HG03469 (cell line): Measurements from ENCODE around the gene UNC79.

Experiments
- ATAC-seq: cut with Tn5 transposase; IDR thresholded peaks from one replicate; pipeline ENCODE4 v1.9.1; 2021; ENCODE audit warnings: mild to moderate bottlenecking, moderate library complexity, moderate number of reproducible peaks; ENCODE audit not compliant: unreplicated experiment

Gene UNC79

DNA sequence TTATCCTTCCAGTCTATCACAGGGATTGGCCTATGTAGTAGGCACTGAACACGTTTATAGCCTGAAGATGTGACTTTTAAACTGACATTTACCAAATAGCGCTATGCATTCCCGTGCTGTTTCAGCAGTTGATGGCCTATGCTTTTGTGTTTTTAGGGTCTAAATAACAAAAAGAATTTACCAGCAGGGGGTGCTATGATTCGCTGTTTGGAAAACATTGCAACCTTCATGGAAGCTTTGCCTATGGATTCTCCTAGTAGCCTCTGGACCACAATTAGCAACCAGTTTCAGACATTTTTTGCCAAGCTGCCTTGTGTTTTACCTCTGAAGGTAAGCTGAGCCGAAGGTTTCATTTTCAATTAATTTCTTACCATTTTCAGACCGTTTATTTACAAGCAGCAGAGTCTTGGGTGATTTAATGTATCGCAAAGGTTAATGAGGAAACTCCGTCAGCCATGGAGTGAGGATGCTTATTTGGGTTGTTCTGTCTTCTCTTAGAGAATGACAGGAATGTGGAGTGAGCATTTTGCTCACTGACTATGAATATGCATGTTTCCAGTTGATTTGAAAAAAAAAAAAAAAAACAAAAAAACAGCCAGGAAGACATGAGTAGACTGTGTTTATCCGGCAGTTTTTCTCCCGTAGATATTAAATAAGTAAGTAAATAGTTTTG lies 224.5 kb downstream of the UNC79 start:
- ATAC-seq, result no peak

DNA sequence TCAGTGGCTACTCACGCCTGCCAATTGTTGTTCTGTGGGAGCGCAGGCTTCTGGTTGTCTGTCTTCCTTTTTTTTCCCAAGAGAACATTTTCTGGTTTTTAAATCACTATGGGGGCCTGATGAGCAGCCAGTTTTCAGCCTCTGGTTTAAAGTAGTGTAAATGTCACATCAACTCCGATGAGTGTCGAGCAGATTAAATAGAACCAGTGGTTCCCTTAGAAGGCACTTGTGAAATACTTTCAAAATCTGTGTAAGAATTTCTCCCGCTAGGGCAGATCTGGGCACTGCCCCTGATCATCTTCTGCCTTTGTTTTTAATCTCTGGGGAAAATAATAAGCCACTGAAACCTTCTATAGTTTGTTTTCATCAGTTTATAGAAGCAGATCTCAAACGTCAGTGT lies 227.1 kb downstream of the UNC79 start:
- ATAC-seq, result no peak

DNA sequence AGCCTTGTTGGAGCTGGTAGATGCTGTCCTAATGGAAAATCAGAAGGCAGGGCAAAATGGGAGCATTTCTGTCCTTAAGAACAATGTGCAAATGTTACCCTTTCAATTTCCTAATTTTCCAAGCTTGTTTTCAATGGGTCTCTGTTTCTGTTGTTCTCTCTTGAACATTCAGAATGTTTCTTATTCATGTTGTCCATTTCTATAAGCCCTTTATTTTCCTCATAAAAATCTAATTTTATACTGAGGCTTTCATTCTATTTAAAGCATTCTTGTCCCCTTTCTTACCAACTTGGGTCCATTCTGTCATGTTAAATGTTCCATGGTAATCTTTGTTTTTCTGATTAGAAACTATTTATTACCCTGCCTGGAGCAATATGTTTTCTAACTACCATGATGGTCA lies 232.6 kb downstream of the UNC79 start:
- no peak for ATAC-seq

DNA sequence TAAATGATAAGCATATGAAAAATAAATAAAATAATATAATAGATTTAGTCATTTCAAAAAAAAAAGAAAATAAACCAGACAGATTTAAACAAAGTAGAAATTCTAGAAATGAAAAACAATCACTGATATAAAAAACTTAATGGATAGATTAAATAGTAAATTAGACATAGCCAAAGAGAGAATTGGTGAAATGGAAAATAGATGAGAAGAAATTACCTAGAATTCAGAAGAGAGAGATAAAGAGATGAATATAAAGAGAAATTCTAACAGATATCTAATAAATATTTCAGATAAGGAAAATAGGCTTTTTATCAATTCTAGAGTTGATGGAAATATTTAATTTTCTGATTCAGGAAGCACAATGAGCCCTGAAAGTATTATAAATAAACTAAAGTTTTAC lies 234.4 kb downstream of the UNC79 start:
- ATAC-seq, result no peak

DNA sequence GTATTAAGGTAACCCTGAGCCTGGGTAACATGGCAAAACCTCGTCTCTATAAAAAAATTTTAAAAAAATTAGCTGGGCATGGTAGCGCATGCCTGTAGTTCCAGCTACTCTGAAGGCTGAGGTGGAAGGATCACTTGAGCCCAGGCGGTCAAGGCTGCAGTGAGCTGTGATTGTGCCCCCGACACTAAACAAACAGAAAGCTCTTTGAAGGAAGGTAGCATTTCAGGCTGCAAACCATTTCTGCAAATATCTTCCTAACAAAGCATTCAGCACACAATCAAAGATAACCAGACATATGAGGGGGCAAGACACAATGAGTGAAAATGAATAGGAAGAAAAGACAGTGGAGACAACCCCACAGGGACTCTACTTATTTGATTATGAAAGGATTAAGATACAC lies 238.9 kb downstream of the UNC79 start:
- ATAC-seq, result no peak

DNA sequence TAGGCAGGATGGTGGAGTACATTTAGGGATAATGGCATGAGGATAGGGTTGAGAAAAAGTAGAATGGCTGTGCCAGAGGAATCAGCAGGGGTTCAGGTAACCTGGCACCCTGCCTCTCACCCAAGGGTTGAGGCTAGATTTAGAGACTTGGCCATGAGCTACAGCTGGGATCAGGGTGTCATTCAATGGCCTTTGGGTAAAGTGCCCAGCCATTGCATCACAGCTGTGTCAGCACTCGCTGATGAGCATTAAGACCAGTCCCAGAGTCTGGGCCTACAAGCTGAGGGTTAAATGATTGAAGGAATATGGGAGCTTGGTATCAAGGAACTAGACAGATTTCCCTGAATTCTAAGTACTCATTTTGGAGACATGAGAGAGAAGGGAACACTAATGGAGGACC lies 243.6 kb downstream of the UNC79 start:
- no peak for ATAC-seq

DNA sequence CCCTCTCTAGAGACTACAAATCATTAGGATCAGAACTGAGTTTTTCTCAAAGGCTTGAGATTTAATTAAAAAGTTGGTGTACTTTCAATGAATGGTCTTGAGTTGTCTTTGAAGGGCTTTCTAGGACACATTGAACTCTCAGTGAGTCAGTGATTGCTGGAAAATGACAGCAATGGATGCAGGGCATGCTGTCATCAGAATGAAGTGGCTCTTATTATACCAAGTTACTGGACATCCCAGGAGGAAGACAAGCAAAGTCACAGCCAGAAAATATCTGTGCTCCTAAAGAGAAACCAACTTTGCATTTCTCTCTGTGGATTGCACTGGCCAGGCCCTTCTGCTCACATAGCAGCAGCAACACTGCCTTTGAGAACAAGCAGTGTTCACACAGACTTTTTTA lies 244.9 kb downstream of the UNC79 start:
- no peak for ATAC-seq

DNA sequence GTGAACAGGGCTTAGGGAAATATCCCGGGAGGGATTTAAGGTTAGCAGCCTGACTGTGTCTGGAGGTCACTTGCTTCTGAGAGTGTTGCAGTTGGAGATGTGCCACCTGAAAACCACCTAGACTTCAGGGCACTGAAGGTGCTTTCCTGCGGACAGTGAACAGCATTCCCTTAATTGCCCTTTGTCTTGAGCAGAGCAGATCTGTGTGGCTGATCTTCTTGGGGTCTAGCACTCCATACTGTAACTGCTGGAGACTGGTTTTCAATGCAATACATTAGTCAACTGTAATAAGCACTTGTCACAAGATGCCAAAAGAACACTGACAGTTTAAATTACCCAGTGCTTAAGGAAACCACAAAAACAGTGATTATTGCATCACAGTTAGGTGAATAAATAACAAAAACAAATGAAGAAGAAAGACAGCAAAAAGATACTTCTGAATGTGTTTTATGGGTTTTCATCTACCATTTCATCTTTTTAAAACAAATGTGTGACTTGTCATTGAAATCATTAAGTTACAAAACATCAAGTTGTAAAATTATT lies 245.7 kb downstream of the UNC79 start:
- ATAC-seq, result no peak

DNA sequence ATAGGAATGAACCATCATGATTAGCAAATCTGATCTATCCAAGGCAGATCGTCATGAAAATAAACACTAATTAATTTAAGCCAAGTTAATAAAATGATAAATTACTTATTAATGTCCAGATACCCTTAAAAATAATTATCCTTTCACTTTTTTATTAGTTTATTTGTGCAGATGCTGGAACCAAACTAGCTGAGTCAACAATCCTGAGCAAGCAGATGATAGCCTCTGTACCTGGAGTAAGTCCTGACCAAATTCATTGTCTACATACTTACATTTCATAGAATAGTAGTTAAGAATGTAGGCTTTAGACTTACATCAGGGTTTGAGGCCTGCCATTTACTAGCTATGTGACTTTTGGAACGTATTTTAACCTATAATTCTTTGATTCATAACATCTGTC lies 251.7 kb downstream of the UNC79 start:
- ATAC-seq, result no peak

DNA sequence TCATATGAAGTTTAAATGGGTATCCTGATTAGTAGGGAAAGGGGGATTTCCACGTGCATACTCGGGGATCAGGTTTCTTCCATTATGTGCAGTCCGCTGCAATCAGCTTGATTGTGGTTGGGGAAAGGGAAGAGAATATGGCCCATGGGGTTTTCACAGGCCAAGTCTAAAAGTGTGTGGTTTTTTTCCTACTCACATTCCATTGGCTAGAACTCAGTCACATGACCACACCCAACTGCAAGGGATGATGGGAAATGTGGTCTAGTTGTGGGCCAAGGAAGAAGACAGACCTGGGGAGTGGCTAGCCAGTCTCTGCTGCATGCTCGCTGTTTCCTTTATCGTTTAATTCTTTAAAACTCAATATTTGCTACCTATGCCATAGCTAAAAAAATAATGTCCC lies 252.5 kb downstream of the UNC79 start:
- ATAC-seq, result no peak

DNA sequence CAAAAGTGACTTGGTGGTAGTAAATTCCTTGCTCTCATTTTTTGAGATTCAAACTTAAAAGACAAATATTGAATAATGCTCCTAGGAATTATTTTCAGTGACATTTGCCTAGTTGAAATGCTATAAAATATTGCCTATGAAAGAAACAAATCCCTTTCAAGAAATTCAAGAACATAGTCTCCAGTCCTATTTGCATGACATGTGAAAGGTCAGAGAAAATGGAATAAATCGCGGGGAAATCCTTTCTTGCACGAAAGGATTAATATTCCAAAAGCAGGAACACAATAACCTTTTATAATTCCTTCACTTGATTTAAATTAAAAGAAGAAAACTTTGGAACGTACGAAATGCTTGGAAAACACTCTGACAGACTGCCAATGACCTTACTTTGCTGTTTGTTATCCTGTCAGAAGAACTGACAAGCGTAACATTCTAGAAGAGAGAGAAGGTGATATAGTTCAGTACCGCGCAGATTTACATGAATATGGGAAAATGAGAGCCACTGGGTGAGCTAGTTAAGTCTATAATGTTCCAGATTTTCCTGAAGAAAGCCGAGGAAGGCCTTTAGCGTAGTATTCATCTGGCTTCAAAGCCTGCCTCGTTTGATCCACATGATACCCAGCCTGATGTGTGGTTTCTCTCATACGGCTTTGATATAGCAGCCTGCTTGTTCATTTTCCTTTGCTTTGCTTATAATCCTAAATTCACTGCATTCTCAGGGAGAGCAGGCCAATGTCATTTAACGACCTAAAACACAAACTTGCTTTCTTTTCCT lies 254.6 kb downstream of the UNC79 start:
- ATAC-seq, result no peak

DNA sequence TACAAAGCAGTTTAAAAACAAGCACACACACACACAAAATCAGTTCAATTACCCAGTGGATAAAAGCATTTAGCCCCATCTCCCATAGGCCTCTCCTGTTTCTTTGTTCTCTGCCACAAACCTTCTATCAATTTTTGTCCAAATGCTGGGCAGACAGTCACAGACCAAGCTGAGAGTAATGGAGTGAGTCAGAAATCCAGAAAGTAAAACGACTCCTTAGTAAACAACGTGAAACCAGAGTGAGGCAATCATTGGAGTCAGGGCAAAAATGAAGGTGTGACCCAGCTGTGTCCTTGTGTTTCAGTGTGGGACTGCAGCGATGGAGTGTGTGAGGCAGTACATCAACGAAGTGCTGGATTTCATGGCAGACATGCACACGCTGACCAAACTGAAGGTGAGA lies 255.5 kb downstream of the UNC79 start:
- ATAC-seq, result no peak

DNA sequence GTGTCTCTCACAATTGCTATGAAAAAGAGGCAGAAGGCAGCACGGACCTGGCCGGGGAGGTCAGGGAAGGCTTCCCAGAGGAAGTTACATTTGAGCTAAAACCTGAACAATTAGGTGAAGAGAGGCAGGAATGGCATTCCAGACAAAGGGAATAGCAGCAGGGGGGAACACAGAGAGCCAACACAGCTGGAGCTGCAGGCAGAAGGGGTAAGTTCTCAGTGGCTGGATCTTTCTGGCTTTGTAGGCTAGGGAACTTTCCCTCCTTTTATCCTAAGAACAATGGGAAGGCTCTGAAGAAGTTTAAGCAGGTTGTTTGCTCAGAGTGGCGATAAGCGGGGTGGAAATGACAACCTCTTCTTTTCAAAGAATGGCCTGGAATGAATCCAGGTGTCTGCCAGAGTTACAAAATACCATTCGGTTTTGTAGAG lies 257.5 kb downstream of the UNC79 start:
- no peak for ATAC-seq

DNA sequence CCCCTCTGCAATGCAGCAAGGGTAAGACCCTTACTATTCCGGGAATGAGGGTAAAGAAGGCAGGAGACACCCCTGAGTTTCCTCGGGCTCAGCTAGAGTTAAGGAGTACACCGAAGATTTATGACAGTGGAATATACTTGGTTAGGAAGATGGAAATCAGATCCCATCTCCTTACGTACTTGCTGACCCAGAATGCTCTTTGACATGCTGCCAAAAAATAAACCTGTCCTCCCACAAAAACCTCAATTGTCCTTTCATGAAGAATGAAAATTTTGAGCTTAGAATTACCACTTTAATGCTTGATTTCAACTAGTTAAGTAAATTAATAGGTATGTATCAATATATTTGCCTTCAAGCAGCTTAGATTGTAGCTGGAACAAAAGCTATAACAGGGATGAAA lies 258.1 kb downstream of the UNC79 start:
- no peak for ATAC-seq

DNA sequence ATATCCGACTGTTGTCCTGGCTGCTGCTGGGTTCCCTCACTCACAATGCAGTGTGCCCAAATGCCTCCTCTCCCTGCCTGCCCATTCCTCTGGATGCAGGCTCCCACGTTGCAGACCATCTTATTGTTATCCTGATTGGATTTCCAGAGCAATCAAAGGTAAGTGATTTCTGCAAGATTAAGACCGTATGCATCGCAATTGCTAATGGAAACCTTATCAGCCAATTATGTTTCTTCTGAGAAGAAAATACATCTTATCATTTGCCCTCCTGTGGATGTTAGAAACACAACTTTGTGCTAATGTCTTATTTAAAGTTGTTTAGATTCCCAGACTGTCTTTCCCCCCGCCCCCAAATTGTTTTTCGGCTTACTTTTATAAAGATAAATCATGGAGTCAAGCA lies 259.4 kb downstream of the UNC79 start:
- ATAC-seq, result no peak

DNA sequence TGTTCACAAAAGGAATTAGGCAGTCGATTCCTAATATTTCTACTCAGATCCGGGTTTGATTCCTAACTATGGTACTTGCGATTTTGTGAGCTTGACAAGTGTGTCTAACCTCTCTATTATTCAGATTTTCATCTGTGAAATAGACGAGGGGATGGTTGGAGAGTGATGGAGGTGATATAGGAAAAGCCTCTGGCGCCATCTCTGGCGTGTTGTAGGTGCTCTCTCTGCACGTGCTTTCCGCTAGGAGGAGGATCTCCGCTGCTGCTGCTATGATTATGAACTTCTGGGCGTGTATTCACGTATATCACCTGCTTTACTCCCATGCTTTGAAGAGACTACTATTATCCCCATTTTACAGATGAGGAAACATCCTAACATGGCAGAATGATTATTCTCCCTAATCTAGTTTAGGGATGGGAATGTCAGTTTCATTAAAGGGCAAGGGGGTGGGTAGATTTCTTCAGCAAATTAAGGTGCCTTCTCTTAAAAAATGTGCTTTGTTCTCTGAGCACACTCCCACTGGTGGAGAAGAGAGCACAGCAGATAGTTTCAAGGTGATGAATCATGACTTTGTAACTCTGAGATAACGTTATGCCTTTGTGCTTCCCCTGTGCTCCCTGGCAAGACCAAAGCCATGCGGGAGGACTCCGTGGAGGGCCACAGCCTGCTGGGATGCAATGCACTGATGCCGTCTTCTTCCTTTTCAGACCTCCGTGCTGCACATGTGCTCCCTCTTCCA lies 260.5 kb downstream of the UNC79 start:
- ATAC-seq, result no peak

DNA sequence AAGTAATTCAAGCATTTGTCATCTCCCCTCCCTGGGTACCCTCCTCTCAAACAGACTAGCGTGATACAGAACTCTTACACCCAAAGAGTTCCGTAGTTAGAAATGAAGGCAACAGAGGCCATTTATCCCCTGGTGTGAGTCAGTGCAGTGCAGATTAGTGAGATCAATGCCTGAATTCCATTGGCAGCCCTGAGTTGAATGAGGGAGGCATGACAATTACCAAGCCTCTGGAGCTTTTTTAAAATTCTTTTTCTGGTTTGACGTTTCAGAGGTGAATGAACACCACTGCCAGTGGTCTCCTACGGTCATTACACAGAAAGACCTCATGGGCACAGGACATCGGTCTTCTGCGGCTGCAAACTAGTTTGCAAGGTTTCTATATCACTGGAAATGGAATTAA lies 263.2 kb downstream of the UNC79 start:
- ATAC-seq, result no peak

DNA sequence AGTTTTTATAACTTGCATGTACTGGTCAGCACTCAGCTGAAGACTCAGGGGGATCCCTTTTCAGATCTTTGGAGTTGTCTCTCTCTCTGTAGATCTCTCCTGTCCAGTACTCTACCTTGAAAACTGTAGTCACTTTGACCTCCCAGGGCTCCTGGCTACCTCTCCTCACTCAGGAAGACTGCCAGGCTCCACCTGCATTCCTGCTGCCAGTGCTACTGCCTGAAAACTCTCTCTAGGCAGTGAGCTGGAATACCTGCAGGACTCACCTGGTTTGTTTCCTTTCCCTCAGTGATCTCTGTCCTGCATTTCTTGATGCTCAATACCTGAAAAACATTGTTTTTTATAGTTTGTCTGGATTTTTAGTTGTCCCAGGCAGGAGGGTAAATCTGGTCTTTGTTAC lies 270.2 kb downstream of the UNC79 start:
- no peak for ATAC-seq

DNA sequence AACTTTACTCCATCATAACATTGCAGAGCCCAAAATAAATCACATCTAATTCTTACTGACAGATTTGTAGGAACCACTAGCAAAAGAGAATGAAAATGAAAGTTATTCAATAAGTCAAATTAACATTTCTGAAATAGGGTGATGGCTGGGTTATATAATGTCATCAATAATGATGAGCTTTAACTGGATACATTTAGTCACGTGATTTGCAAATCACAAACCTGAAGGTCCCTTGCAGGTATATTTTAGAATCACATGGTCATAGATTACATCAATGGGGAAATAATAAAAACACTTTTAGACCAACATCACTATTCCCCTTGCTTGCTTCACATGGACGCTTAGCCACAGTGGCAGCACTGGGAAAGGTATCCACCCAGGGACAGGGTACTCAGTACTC lies 270.8 kb downstream of the UNC79 start:
- ATAC-seq, result no peak

DNA sequence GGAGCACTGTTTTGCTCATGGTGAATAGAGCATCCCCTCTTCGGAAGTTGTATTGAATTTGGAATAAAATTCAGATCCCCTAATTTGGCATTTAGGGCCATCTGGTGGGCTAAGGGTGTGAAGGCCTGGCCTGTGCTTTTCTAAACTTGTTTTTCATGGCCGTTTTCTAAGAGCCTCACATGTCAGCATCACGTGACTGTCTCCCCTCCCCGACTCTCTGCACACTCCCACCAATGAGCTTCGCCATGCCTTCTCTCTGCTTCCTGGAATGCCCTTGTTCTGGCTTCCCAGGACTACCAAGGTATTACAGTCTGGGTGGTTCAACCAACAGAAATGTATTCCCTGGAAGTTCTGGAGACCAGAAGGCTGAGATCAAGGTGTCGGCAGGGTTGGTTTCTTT lies 272.2 kb downstream of the UNC79 start:
- ATAC-seq, result no peak

DNA sequence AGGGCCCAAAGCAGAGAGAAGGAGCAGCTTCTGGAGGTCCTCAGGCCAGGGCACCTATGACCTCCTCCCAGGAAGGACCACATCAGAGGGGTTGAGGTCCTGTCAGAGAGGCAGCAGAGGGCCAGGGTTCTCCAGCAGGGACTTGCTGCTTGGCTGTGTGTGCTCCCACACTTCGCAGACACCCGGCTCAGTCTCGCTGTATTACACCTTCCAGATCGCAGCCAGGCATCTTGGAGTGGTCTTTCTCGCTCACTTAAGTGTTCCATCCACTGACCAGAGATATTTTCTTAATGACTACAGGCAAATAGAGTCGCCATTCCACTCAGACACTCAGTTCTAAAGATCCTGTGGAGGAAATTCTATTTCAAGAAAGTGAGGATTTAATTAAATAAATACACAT lies 273.2 kb downstream of the UNC79 start:
- no peak for ATAC-seq
